Measurements from ENCODE around the gene AGPS.

The AGPS gene

DNA sequence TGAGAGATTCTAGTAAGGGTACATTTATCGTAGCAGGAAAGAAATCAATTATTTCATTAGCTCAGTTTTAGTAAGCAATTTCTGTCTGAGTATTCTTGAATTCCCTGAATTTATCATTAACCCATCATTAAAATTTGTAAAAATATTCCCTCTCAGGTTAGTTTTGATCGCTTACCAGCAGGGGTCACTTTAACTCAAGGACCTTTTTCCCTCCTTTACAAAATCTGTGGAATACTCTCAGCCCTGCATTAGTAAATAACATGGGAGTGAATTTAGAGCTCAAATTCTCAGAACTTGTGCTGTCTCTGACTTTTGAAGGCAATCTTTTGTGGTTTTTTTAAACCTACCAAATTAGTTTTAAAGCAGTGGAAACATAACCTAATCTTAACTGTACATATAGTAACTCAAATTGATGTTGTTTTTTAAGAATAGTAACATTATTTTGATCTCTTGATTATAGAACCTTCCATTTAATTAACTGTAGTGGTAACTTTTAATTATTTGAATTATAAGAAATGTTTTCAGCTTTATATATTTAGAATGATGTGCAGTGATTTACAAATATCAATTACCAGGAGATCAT is 97.2 kb downstream of the AGPS start:
- no peak overlapping the region for H3K4me3 ChIP-seq (ENCODE audit: low read depth, low read length)
- TF ChIP-seq, protein P1, sequence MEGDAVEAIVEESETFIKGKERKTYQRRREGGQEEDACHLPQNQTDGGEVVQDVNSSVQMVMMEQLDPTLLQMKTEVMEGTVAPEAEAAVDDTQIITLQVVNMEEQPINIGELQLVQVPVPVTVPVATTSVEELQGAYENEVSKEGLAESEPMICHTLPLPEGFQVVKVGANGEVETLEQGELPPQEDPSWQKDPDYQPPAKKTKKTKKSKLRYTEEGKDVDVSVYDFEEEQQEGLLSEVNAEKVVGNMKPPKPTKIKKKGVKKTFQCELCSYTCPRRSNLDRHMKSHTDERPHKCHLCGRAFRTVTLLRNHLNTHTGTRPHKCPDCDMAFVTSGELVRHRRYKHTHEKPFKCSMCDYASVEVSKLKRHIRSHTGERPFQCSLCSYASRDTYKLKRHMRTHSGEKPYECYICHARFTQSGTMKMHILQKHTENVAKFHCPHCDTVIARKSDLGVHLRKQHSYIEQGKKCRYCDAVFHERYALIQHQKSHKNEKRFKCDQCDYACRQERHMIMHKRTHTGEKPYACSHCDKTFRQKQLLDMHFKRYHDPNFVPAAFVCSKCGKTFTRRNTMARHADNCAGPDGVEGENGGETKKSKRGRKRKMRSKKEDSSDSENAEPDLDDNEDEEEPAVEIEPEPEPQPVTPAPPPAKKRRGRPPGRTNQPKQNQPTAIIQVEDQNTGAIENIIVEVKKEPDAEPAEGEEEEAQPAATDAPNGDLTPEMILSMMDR (IDR thresholded peaks at IDR 0.05; ENCODE audit: borderline replicate concordance, insufficient read depth, low read depth, low read length), result peak; percentile 36; the same call in 1 of the 2 replicates

DNA sequence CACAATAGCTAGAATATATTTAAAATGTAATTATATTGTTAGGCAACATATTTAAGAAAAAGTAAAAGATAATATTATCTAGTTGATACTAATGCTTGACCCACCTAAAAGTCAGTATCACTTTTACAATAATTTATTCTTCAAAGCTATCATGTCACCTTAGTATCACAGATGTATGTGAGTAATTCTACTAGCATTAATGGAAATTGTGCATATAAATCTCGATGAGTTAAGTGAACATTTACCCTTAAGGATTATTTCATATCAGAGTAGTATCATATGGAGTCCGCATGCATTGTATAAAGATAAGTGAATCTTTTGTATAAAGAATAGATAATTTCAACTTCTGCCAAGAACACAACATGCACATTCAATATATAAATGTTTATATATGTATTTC is 103.4 kb downstream of the AGPS start:
- H3K4me3 ChIP-seq (ENCODE audit: low read depth, low read length), result no peak overlapping the region
- TF ChIP-seq, protein P1 (IDR thresholded peaks at IDR 0.05; ENCODE audit: borderline replicate concordance, insufficient read depth, low read depth, low read length), result no peak

DNA sequence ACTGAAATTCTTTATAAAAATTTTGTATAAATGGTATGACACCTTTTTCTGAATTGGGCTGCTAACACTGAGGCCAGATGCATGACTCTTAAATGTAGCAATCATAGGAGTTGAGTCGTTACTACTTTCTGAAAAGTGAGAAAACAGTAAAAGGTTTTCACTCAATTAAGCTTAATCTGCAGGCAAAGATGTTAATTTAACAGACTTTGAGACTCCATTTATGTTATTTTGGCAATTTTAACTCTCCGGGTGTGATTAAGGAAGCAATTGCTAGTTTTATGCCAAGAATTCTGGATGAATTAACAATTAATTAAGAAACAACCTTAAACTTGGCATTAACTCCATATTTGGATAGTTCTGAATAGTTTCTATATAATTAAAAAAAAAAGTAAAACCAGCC is 104.3 kb downstream of the AGPS start:
- no peak overlapping the region for H3K4me3 ChIP-seq (ENCODE audit: low read depth, low read length)
- TF ChIP-seq, protein P1 (IDR thresholded peaks at IDR 0.05; ENCODE audit: borderline replicate concordance, insufficient read depth, low read depth, low read length), result no peak

DNA sequence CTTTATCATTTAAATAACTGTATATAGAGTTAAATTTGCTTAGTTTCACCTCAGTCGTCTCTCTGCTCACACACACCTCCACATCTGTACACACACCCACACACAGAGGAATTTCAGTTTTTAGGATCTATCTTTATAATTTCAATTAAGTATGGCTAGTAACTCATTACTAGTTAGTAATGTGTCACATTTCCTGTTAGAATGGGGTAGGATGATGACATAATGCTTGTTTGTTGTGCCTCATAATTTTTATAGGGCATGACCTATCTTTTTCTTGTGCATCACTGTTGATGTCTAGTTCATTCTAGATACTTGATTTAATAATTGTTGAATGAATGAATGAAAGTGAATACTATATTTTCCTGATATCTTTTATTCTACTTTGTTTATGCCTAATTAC is 108.6 kb downstream of the AGPS start:
- TF ChIP-seq, protein P1 (IDR thresholded peaks at IDR 0.05; ENCODE audit: borderline replicate concordance, insufficient read depth, low read depth, low read length), result no peak
- no peak overlapping the region for H3K4me3 ChIP-seq (ENCODE audit: low read depth, low read length)

DNA sequence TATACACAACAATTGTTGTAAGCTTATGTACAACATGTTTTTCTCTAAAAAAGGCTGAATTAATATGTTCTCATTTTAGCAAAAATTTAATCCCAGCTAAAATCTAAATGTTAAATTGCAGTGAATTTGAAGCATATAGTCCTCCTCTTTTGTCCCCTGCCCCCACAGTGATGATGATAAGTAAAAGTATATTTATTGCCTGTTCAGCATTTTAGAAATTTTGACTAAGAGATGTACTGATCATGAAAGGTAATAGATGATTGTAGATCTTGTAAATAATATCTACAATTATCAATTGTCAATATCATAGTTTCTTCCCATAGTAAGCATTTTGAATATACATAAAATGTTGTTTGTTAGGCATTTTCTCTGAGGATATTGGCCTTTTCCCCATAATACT is 113.9 kb downstream of the AGPS start:
- no peak overlapping the region for H3K4me3 ChIP-seq (ENCODE audit: low read depth, low read length)

DNA sequence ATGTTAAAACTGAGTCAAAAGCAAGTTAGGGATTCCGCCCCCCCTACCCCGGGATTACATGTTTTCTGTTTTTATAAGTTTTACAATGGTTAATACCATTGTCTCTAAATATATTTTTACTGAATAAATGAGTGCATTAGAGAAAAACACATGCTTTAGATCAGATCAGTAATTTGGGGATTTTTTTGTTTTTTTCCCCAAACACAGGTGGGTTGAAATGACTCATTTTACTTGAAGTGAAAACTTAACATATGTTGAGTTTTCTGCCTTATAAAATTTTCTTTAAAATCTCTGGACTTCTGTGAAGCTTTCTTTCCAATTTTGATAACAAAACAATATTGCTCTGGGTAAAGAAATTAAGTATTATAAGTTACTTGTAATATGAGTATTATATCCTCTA is 114.4 kb downstream of the AGPS start:
- TF ChIP-seq, protein P1 (IDR thresholded peaks at IDR 0.05; ENCODE audit: borderline replicate concordance, insufficient read depth, low read depth, low read length), result no peak
- H3K4me3 ChIP-seq (ENCODE audit: low read depth, low read length), result no peak overlapping the region

More for the DNA sequence above, 113.9 kb downstream of the AGPS start:
- TF ChIP-seq, protein P1 (IDR thresholded peaks at IDR 0.05; ENCODE audit: borderline replicate concordance, insufficient read depth, low read depth, low read length), result no peak

DNA sequence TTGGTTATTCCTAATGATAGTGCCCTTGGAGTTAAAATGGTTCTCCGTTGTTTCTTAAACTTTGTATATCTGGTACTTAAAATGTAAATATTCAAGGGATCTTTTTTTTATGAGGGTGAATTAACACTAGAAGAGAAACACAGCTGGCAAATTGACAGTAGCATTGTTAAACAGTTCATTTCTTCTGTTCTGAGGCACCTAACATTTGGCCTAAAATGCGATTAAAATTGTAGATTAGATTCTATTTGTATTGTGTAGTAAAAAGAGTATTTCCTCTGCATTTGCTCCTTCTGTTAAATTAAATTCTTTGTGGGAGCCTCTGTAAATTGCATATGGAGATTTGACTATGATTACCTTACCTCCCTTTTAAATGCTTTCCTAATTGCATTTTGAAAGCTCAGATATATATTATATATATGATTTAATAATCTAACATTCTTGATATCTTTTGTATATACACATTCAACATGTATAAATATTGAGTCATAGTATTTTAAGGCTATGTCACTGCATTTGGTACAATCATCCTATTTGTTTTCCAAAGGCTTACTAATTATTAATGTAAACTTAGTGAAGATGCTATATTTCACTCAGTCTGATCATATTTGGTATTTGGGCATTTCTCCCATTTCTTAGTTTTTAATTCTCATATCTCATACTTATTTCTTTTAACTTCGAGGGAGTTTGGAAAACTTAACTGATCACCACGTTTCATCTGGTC is 124.4 kb downstream of the AGPS start:
- H3K4me3 ChIP-seq (ENCODE audit: low read depth, low read length), result no peak overlapping the region
- TF ChIP-seq, protein P1 (IDR thresholded peaks at IDR 0.05; ENCODE audit: borderline replicate concordance, insufficient read depth, low read depth, low read length), result no peak
